GM12865 (cell line): ENCODE results near the gene ATXN1L.

Source experiments
- DNase-seq: peaks from one replicate; pipeline ENCODE4 v3.0.0; 2010; ENCODE audit warnings: low read depth
- H3K4me3 ChIP-seq: 2 replicates; pipeline ENCODE4 v1.5.1; 2011; ENCODE audit warnings: mild to moderate bottlenecking, low read depth, low read length, control low read depth
- TF ChIP-seq, protein P1 (sequence below): IDR thresholded peaks from 2 replicates; pipeline ENCODE4 v1.5.1; 2011; ENCODE audit warnings: low read length, control low read depth, low read depth, inconsistent platforms; ENCODE audit not compliant: insufficient read depth; ENCODE audit errors: missing control alignments

The ATXN1L gene

DNA sequence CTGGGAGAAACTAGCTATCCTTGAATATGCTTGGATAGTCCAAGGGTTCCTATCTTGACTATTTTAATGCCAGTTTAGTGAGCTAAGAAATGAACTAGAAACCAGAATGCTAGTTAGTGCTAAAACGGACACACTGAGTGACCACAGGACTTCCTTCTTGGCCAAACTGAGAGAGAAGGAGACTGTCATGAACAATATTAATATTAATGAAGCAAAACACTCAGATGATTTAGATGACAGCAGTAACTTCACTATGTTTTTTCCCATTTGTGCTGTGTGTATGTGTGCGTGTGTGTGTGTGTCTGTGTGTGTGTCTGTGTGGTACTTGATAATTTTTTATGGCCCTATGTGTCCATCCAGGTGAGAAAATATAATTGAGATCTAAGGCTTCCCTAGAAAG is 2.2 kb upstream of the ATXN1L start:
- DNase-seq = peak; percentile 76
- TF ChIP-seq, protein P1, sequence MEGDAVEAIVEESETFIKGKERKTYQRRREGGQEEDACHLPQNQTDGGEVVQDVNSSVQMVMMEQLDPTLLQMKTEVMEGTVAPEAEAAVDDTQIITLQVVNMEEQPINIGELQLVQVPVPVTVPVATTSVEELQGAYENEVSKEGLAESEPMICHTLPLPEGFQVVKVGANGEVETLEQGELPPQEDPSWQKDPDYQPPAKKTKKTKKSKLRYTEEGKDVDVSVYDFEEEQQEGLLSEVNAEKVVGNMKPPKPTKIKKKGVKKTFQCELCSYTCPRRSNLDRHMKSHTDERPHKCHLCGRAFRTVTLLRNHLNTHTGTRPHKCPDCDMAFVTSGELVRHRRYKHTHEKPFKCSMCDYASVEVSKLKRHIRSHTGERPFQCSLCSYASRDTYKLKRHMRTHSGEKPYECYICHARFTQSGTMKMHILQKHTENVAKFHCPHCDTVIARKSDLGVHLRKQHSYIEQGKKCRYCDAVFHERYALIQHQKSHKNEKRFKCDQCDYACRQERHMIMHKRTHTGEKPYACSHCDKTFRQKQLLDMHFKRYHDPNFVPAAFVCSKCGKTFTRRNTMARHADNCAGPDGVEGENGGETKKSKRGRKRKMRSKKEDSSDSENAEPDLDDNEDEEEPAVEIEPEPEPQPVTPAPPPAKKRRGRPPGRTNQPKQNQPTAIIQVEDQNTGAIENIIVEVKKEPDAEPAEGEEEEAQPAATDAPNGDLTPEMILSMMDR = no peak
- peak overlapping the region; percentile 12; the same call in 1 of the 2 replicates for H3K4me3 ChIP-seq

DNA sequence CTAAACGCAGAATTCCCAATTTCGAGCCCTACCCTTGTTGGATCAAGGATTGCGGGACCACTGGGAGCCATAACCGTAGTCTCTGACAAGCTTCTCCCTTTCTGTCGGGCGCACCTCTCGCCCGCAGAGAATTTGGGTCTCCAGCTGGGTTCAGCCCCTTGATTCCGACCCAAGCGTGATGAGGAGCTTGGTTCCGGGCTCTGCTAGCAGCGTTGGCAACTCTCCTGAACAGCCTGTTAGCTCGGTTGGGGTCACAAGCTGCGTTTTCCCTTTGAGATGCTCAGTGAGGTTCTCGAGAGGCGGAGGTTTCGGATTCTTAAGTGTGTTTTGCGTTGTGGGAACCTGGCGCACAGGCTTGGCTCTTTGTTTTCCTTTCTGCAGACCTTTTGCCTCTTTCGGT is 655 bp downstream of the ATXN1L start:
- DNase-seq = peak; percentile 76
- H3K4me3 ChIP-seq = peak overlapping the region; percentile 79
- TF ChIP-seq, protein P1 = no peak

DNA sequence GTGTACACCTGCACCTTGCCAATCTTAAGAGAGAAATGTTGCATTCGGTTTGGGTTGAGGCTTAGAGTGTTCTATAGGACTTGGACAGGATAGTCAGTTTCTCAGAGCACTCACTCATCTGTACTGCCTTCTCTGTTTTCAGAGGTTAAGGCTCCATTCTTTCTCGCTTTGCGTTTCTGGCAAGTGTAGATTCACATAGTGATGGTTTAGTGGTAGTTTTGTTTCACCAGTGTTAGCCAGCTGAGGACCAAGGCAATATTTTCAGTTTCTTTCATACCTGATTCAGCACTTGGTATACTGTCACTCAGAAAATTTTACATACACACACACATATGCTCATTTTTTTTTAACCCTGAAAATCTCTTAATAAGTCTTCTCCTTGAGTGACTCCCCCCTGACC is 1.3 kb downstream of the ATXN1L start:
- peak overlapping the region; percentile 79 for H3K4me3 ChIP-seq
- DNase-seq = peak; percentile 69
- TF ChIP-seq, protein P1 = no peak

DNA sequence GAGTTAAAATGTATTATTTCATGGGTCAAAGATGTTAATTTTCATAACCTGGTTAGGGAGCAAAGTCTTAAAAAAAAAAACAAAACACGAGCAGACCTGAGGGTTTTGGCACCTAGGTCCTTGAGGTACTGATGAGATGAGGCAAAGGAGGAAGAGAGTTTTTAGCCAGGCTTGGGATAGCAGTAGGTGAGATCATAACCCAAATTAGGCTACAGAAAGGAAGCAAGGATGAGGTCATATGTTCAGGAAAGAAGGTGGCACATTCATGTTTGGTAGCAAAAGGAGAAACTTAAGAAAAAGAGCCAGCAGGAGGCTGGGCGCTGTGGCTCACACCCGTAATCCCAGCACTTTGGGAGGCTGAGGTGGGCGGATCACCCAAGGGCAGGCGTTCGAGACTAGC is 2.8 kb downstream of the ATXN1L start:
- TF ChIP-seq, protein P1 = no peak
- DNase-seq = no peak
- H3K4me3 ChIP-seq = no peak overlapping the region

DNA sequence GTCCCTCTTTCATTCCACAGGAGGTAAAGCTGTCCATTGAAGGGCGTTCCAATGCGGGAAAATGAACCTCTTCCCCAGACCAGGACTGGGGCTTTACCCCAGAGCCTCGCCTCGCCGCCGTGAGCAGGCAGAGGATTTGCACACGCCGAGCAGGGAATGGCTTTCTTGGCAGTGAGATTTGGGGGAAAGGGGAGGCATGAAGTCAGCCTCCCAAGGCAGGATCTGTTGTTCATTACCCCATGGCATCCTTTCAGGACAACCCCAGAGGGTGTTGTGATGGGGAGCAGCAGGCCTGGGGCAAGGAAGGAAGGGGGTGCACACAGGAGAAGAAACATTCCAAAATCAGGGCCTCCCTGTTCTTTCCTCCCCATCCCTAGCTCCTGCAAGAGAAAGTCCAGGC is 6.0 kb downstream of the ATXN1L start:
- DNase-seq = no peak
- no peak overlapping the region for H3K4me3 ChIP-seq
- TF ChIP-seq, protein P1 = no peak

DNA sequence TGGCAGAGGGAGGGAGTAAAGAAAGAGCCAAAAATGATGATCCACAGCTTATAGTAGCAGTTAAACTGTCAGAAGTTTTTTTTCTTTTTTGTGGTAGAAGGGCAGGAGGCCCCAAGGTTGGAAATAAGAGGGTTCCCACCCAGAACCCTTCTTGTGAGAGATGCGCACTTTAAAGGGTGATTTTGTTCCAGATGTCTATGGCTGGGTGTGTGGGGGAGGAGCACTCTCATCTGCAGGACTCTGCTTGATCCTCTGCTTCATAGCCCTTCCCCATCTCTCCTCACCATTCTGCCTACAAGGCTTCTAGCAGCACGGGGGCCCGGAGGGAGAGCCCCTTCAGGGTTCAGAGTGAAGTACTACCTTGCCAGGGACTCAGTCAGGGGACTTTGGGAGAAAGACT is 6.4 kb downstream of the ATXN1L start:
- no peak for DNase-seq
- no peak overlapping the region for H3K4me3 ChIP-seq
- TF ChIP-seq, protein P1 = no peak

DNA sequence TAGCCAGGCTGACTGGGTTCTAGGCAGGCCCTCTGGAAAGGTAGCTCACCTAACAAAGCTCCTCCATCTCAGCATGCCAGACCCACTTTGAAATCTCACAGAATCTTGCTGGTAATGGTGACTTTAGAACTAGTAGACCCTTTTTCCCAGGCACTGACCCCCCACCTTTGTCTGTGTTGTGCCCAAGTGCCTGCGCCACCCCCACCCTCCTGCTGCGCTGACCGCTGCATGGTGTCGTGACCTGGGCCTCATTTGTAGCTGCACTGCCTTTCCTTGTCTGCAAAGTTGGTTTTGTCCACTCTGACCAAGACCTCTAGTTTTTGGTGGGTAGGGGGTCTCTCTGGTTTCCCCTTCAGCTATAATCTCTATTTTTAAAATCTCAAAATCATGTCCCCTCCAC is 6.8 kb downstream of the ATXN1L start:
- no peak overlapping the region for H3K4me3 ChIP-seq
- no peak for DNase-seq
- TF ChIP-seq, protein P1 = no peak
